PC-3 (cell line): ENCODE measurements around the gene P2RY8.

Experiments
- EZH2 ChIP-seq: fragments of 300-600 bp; sonication (generic); IDR thresholded peaks from one replicate; pipeline ENCODE4 v1.6.1; 2017; ENCODE audit warnings: antibody characterized with exemption, mild to moderate bottlenecking, low read length; ENCODE audit not compliant: unreplicated experiment
- EZH2phosphoT487 ChIP-seq: fragments of 300-600 bp; sonication (generic); IDR thresholded peaks from 2 replicates; pipeline ENCODE4 v1.6.1; 2018; ENCODE audit warnings: mild to moderate bottlenecking, antibody characterized with exemption, low read length, borderline replicate concordance
- TF ChIP-seq, protein P1 (sequence below): fragments of 300-600 bp; sonication (generic); conservative IDR thresholded peaks from 2 replicates; pipeline ENCODE4 v1.5.1; 2017; ENCODE audit warnings: antibody characterized with exemption, low read depth, mild to moderate bottlenecking, low read length

DNA sequence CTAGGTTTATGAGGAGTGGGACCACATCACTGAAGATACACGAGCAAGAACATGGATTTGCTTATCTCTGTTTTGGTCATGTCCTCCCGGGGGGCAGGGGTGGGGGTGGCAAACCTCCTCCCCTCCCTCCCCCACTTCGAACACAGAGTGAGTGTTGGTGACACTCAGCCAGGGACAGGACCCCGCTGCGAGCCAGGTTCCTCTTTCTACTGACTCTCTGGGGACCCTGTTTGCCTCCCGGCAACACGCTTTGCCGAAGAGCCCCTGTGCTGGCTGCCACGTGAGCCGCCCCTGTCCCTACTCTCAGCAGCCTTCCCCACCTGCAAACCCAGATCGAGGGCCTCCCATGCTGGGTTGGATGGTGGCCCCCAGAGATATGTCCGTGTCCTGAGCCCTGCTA, 34.7 kb downstream of the P2RY8 start:
- TF ChIP-seq, protein P1, sequence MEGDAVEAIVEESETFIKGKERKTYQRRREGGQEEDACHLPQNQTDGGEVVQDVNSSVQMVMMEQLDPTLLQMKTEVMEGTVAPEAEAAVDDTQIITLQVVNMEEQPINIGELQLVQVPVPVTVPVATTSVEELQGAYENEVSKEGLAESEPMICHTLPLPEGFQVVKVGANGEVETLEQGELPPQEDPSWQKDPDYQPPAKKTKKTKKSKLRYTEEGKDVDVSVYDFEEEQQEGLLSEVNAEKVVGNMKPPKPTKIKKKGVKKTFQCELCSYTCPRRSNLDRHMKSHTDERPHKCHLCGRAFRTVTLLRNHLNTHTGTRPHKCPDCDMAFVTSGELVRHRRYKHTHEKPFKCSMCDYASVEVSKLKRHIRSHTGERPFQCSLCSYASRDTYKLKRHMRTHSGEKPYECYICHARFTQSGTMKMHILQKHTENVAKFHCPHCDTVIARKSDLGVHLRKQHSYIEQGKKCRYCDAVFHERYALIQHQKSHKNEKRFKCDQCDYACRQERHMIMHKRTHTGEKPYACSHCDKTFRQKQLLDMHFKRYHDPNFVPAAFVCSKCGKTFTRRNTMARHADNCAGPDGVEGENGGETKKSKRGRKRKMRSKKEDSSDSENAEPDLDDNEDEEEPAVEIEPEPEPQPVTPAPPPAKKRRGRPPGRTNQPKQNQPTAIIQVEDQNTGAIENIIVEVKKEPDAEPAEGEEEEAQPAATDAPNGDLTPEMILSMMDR: no peak
- TF ChIP-seq EZH2 (no peak), EZH2phosphoT487 (no peak)
